GM12874 (cell line): ENCODE measurements around the gene STARD10.

Experiments
- CTCF ChIP-seq: IDR thresholded peaks from 2 replicates; pipeline ENCODE4 v1.5.1; 2011; ENCODE audit warnings: low read depth, mild to moderate bottlenecking, control low read depth, low read length, moderate library complexity; ENCODE audit not compliant: insufficient read depth

STARD10 gene

GRCh38 chr11:72767203-72768062, 26.4 kb downstream of the STARD10 start:
- no peak for TF ChIP-seq CTCF

DNA sequence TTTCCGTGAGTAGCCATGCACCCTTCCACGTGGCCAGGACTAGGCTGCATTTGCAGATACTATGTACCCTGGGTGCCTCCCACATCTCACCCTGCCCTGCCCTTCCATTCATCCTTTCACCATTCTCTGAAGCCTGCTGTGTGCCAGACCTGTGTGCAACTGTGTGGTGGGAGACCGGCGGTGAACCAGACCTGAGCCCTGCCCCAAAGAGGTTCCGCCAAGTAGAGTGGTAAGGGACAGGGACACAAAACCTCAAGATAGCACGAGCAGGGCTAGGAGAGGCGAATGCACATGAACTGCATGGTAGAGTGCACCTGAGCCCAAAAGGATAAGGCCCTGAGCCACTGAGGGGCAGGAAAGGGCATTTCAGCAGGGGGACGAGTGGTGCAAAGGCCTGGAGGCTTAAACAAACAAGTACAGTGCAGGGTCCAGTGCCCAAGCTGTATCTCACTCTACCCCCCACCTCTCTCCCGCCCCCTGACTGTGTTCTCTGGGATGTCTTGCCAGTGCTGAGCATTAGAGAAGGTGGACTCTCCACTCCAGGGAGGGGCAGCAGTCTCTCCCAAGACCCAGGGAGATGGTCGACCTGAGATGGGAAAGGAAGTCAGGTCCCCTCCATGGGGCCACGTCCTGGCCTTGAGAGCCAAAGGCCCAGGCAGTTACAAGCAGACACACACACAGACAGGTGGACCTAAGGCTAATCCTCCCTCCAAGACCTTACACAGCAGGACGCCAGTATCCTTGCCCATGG, 27.5 kb downstream of the STARD10 start:
- no peak for TF ChIP-seq CTCF

GRCh38 chr11:72764503-72764902, 29.3 kb downstream of the STARD10 start:
- TF ChIP-seq CTCF, result no peak

DNA sequence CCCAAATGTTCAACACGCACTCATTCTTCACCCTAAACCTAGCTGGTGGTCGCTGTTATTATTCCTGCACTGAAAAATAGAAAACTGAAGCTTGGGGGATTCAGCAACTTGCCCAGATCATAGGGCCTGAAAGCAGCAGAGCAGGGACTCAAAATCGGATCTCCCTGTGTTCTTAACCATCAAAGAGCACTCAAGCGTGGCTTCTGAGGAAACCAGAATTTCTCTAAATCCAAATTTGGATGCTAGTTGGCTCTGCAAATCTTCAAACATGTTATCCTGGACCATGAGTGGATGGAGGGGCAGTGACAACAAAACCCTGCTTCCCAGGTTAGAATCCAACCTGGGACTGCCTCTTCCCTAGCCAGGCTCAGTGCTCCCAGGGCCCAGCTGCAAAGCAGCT, 30.0 kb downstream of the STARD10 start:
- no peak for TF ChIP-seq CTCF

DNA sequence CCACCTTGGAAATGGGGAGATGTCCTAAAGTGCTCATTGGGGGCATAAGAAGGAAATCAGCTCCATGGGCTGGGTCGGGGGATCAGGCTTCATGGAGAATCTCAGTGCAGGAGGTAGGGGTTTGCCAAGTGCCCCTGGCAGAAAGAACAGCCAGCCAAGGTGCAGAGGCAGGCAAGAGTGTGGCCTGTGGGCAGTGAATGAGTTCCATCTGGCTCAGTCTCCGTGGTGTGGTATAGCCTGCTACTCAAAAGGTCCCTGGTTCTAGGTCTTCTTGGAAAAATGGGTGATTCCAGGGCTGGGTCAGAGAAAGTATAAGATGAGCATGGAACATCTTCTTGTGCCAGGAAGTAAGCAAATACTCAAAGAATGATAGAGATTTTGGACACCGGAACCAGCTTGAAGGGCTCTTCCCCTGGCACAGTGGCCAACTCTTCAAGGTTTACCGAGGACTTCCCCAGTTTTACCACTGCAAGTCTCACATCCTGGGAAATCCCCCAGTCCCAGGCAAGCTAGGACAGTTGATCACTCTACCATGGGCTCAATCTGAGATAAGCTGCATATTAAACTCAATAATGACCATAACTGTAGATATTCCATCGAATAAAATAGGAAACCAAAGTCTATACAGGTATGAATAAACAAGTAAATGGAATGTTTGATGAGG, 31.1 kb downstream of the STARD10 start:
- no peak for TF ChIP-seq CTCF

- no peak for TF ChIP-seq CTCF
These were observed 33.1 kb downstream of the STARD10 start for GRCh38 chr11:72760539-72761405.
